HG03354 (cell line): ENCODE results near the gene PEX14.
A peak's percentile ranks its signal among the peaks of the same experiment; 100 is the strongest.
"Not testable (repeated sequence)": the region's sequence is repeated elsewhere in the genome, so short reads cannot be mapped to it uniquely, and the experiment has no call there.

ENCODE experiments used
- ATAC-seq: cut with Tn5 transposase; IDR thresholded peaks from one replicate; pipeline ENCODE4 v1.9.1; 2021; ENCODE audit warnings: mild to moderate bottlenecking; ENCODE audit not compliant: unreplicated experiment, poor library complexity, severe bottlenecking

PEX14 gene

DNA sequence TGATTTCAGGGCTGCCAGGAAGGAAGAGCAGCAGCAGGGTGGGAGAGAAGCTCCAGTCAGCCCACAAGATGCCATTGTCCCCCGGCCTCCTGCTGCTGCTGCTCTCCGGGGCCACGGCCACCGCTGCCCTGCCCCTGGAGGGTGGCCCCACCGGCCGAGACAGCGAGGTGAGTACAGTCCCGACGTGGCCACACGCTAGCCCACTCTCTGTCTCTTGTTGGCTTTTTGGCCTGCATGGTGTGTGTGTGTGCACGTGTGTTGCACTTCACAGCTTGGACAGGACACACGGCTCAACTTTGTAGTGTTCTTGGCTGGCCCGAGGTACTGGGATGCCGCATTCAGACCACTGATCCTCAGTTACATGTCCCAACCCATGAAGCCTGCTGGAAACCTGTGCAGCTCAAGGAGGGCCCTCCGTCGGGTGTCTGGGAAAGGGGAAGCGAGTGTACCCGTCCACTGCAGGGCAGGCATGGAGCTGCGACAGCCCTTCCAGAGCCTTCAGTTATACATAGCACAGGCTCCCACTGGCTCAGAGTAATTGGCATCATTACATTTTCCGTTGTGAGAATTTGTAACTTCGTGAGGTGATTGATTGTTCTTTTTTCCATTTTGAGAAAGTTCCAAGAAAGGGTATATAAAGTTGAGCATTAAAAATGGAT is 24.5 kb upstream of the PEX14 start:
- ATAC-seq, result no peak

DNA sequence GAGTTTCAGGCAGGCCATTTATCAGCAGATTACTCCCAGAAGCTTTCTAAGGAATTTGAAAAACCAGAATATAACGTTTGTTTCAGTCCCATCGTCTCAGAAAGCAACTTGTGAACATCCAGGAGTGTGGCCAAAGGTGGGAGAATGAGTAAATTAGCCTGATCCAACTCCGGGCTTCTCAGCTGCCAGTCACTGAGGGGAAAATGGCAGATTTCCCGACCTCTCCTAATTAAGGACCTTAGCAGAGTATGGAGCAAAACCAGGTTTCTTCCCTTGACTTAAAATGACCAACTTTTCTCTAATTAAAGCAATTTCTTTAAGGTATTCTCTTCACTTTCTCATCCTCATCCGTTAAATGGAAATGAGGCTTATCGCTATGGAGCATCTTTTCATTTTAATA is 23.9 kb upstream of the PEX14 start:
- ATAC-seq, result no peak

GRCh38 chr1:10451287-10451686 is 23.5 kb upstream of the PEX14 start:
- ATAC-seq, result no peak

- ATAC-seq, result no peak
Measured at GRCh38 chr1:10456048-10456447, 18.7 kb upstream of the PEX14 start.

DNA sequence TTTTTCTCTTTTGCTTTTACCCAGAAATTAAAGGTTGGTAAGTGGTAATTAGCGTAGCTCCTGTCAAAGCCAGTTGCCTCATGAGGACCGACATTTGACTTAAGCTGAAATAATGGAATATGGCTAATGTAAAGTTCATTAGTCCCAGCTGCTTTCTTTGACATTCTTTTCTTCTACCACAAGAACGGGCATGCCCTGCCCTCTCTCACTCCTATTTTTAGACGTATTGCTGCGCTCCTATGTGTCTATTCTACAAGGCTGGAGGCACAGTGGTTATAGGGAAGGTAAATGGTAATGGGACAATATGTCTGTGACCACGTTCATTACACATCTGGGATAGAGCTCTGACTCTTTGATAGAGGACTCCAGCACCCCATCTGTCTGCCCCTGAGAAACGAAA is 18.1 kb upstream of the PEX14 start:
- no peak for ATAC-seq

GRCh38 chr1:10457462-10457861 is 17.3 kb upstream of the PEX14 start:
- ATAC-seq, result not testable (repeated sequence)

DNA sequence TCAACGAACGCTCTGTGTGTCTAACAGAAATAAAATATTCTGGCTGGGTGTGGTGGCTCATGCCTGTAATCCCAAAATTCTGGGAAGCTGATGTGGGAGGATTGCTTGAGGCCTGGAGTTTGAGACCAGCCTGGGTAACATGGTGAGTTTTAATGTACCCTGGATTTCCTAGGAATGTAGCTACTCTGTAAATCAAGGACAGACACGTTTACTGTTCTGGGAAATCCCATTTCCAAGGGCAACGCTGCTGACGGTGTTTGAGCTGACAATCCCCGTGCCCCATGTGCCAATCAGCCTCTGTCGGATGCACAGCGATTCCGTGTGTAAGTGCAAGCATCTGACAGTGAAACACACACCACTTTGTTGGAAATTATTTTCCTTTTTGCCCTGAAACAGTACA is 16.9 kb upstream of the PEX14 start:
- no peak for ATAC-seq

DNA sequence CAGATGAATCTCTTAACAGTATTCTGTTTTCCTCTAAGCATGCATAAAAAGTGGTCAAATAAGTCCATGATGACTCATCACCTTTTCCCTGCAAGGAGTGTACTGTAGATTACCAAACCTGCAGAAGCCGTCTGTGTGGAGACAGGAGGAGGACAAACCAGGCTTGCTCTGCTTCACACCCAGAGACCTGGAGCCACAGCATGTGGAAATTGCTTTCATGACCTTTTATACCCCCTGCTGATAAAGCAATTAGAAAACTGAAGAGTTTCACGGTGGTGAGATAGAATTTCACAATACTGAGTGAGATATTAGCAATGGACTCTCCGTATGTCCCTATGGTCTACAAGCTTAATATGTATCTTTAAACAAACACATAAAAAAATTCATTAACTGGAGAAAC is 15.6 kb upstream of the PEX14 start:
- ATAC-seq, result no peak

DNA sequence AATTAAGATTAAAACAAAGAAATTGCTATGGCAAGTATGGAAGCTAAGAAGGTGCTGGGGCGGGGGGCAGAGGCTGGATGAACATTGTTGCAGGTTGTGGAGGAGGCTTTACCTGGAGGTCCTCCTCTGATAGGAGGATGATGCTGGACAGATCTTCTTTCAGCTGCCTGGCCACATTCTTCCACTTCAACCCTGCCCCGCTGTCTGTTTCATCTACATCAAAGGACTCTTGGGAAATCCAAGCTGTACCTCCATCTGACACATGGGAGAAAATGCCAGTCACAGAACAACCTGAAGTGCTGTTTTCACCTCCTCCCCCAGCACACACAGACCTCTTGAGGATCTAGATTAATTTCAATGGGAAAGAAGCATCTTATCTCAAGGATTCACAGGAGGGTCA is 7.7 kb upstream of the PEX14 start:
- ATAC-seq, result no peak

GRCh38 chr1:10470043-10470442 is 4.7 kb upstream of the PEX14 start:
- no peak for ATAC-seq

DNA sequence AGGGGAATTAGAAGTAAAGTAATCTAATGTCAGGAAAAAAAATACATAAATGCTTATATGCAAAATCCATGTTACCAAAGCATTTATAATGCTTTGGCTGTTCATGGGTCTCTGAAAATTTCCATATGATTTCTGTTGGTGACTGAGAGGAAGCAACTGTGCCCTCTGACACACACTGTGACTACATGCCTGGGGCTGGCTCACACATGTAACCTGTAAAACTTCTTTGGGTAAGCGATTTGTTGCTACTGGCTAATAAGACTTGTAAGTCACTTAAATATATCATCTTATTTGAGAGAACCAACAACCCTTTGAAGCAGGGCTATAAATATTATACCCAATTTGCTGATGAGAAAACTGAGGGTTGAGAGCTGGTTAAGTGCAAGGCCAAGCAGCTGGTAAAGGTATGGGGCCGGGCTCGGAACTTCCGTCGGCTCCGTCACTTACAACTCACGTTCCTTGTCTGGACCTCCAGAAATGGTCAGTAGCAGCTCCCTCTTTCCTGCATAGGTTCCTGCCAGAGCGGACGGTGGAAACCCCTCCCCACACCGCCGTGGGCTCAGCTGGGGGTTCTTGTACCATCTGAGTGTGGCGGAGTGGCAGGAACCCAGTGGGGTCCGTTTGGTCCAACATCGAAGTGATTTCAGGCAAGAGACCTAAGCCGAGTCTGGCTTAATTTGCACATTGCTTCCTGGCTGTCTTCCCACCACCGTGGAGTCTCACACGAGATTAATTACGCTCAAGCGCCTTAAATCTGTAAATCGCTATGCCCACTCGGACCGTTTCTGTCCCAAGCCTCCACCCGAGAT is 3.1 kb upstream of the PEX14 start:
- ATAC-seq, result peak; percentile 7

DNA sequence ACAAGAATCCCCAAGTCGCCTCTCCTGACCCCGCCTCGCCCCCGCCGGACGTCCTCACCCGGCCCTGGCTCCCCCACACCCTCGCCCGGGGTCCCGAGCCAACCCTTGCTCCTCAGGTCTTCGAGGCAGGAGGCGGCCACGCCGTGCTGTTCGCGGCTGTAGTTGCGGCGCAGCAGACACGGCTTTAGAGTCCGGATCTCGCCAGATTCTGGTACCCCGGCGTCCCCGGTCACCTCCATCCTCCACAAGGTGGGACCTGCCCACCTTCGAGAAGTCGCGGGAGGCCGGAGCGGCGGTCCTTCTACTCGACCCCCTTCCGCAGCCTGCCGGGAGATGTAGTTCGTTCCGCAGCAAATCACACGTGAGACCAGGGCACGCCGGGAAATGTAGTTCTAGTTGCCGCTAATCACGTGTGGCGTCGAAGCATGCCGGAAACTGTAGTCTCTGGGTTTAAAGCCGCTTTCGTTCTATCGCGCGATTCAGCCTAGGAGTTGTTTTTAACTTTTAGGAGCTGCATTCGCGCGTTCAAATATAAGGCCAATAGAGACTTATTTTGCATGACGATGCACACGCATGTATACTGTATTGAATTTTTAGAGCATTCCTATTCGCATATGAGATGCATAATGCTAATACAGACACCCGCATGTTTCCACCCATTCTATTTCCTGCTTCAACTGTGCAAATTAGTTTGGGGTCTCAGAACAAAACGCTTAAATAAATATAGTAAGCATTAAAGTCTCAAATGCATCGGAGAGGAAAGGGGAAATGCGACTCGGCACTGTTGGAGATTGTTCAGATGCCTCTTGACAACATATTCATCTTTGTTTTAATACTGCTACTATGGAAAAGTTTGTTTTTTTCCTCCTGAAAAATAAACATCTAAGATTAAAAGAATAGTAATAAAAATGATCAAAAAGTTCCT is 2.3 kb upstream of the PEX14 start, which contains the start of gene DFFA:
Gene DFFA (minus strand): TSS at position 310 of the 925 bp plus-strand sequence. CDS start 71 bp downstream, at position 239.
- ATAC-seq, result peak; percentile 85

- no peak for ATAC-seq
Measured at GRCh38 chr1:10473145-10473765, 1.5 kb upstream of the PEX14 start.

GRCh38 chr1:10474309-10474612 is 489 bp upstream of the PEX14 start:
- ATAC-seq, result not testable (repeated sequence)

DNA sequence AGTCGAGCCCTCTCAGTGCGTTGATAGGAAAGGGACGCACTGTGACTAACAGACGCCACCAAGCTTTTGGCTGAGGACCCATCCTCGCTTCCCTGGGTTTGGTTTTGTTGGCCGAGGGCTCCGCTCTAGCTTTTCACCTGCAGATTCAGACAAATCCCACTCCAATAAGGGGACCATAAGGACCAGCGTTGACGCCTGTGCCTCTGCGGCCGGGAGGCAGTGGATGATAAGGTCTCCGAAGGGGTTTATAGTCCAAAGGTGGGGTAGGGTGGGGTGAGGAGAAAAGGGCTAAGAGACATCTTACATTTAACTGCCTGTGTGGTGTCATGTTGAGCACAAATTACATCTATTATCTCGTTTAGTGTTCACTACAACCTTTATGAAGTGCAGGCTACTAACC is 760 bp downstream of the PEX14 start:
- no peak for ATAC-seq

DNA sequence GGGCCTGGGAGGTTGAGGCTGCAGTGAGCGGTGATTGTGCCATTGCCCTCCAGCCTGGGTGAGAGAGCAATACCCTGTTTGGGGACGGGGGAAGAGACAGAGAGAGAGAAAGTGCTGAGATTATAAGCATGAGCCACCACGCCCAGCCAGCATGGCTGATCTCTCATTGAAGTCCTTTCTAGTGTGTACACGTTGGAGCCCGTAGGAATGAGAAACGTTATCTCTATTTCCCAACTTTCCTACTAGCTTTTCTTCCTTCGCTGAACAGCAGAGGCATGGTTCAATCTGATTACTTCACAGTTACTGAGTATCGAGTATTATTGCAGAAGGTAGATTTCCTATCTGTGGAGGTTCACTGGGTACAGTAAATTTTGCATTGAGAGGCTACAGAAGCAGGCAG is 4.5 kb downstream of the PEX14 start:
- no peak for ATAC-seq

GRCh38 chr1:10480614-10481013 is 5.9 kb downstream of the PEX14 start:
- ATAC-seq, result no peak

GRCh38 chr1:10484521-10484920 is 9.8 kb downstream of the PEX14 start:
- no peak for ATAC-seq

GRCh38 chr1:10489291-10490055 is 14.7 kb downstream of the PEX14 start:
- no peak for ATAC-seq
